Erythroblast (primary cell): Measurements from ENCODE around the gene PLSCR3.

Experiments
- GATA1 ChIP-seq: IDR thresholded peaks from 2 replicates; pipeline ENCODE4 v1.6.1; 2011; ENCODE audit warnings: low read depth, mild to moderate bottlenecking, control low read depth, low read length, moderate library complexity
- POLR2A ChIP-seq: IDR thresholded peaks from 2 replicates; pipeline ENCODE4 v1.6.1; 2011; ENCODE audit warnings: mild to moderate bottlenecking, low read length

GRCh38 chr17:7437369-7437863, 43.1 kb upstream of the PLSCR3 start:
- TF ChIP-seq POLR2A, result no peak
- no peak for TF ChIP-seq GATA1
